ENCODE measurements around the gene MTFR1L. TPM values are rescaled to one million over a fixed set of nuclear protein-coding genes. Genes with fewer than 3 reads are reported as not detected.
A peak's percentile ranks its signal among the peaks of the same experiment; 100 is the strongest.

The MTFR1L gene
- total RNA-seq, 2 donors from 2014 or later = 36.3 to 48.6 TPM

- DNase-seq = no peak
- no peak for TF ChIP-seq CTCF (IDR thresholded peaks at IDR 0.05)
- Histone ChIP-seq H3K9me3 (no peaks in the 10 kb centered on the region), H3K9ac (ENCODE audit: low read depth in 2 of 2, low read length in 2 of 2) (no peak overlapping the region), H3K4me3 (no peak overlapping the region), H3K4me1 (no peaks in the 10 kb centered on the region), H3K36me3 (peaks cover 18% of the 10 kb centered on the region), H3K27me3 (no peaks in the 10 kb centered on the region), H3K27ac (no peak overlapping the region)
- intact Hi-C loops (cut with DNase I) = no loop called here
These were observed 8.7 kb downstream of the MTFR1L start for GRCh38 chr1:25828491-25828890.

DNA sequence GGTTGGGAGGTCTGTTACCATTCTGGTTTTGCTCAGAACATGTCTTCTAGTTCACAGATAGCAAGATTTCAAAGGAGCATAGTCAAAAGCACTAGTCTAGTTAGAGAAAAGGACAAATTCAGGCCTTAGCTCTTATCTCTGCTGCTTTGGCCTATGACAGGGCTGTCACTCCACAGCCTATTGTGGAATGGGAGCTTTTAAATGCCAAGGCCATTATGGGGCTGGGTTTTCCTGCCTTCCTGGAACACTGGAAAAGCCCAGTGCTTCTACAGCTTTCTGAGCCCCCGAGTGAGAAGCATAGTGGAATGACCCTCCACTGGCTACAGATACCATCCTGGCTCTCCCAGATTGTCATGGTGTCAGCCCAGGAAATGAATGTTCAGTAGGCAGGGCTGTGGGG lies 9.3 kb downstream of the MTFR1L start:
- intact Hi-C loops (cut with DNase I) = no loop called here
- H3K27ac ChIP-seq = no peak overlapping the region
- no peak for TF ChIP-seq CTCF (IDR thresholded peaks at IDR 0.05)
- H3K9me3 ChIP-seq = no peaks in the 10 kb centered on the region
- no peaks in the 10 kb centered on the region for H3K4me1 ChIP-seq
- H3K4me3 ChIP-seq = no peak overlapping the region
- H3K9ac ChIP-seq (ENCODE audit: low read depth in 2 of 2, low read length in 2 of 2) = no peak overlapping the region
- peaks cover 18% of the 10 kb centered on the region for H3K36me3 ChIP-seq
- no peaks in the 10 kb centered on the region for H3K27me3 ChIP-seq
- no peak for DNase-seq

DNA sequence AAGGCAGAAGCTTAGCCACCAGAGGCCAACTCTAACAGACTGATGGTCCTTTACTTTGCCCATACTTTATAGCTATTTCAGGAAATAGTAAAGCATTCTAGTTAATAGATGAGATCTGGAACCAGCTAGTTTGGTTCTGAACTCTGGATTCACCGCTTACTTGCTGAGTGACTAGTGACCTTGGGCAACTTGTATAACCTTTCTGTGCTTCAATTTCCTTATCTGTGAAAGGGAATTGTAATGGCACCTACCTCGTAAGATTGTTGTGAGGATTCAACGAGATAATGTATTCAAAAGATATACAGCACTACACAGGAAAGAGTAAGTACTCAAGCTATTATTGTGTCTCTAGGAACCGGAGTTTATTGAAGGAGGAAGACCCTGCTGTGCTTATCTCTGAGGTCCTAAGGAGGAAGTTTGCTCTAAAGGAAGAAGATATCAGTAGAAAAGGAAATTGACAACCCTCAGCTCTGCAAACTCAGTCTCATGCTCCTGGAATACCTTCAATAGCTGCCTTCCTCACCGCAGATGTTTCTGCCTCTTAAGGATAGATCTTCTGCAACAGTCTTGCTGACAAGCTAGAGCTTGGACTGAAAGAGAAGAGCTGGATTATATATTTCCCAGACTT lies 11.9 kb downstream of the MTFR1L start:
- no peak for DNase-seq
- Histone ChIP-seq H3K4me3 (no peak overlapping the region), H3K4me1 (no peaks in the 10 kb centered on the region), H3K27ac (no peak overlapping the region), H3K9ac (ENCODE audit: low read depth in 2 of 2, low read length in 2 of 2) (peak overlapping the region in 1 of 2 donors; percentile 29), H3K36me3 (peaks cover 18% of the 10 kb centered on the region), H3K9me3 (no peaks in the 10 kb centered on the region), H3K27me3 (no peaks in the 10 kb centered on the region)
- TF ChIP-seq CTCF (IDR thresholded peaks at IDR 0.05) = no peak
- intact Hi-C loops (cut with DNase I) = no loop called here

DNA sequence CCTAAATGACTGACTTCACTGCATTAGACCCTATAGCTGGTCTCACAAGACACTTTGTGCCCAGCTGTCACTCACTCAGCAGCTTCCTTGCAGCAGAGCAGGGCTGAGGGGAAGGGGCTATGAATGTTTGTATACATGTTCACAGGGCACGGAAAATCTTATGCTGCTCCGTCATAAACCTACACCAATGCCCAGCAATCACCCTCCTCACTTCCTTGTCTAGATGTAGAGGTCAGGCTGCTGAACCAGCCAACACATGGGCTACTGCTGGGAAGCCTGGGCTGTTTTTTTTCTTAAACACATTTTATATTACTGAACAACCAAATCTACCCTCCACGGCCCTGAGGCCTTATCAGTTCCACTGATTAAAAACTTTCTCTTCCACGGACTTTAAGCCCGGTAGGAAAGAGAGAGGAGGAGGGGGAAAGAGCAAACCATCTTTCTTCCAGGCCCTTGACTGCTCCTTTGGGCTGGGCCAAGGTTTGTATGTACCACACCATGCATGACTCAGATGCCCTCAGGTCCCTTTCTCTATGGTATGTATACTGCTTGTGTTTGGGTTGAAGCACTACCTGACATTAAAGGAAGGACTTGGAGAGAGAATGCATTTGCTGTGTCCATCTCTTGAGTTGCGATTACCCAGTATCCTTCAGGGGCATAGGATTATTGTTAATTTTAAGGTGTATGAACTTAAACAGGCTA lies 12.7 kb downstream of the MTFR1L start:
- H3K9ac ChIP-seq (ENCODE audit: low read depth in 2 of 2, low read length in 2 of 2) = peak overlapping the region in 1 of 2 donors; percentile 29
- intact Hi-C loops (cut with DNase I) = no loop called here
- TF ChIP-seq CTCF (IDR thresholded peaks at IDR 0.05) = no peak
- H3K9me3 ChIP-seq = no peaks in the 10 kb centered on the region
- DNase-seq = no peak
- no peaks in the 10 kb centered on the region for H3K27me3 ChIP-seq
- H3K4me1 ChIP-seq = no peaks in the 10 kb centered on the region
- no peak overlapping the region for H3K4me3 ChIP-seq
- H3K36me3 ChIP-seq = peaks cover 18% of the 10 kb centered on the region
- H3K27ac ChIP-seq = no peak overlapping the region

DNA sequence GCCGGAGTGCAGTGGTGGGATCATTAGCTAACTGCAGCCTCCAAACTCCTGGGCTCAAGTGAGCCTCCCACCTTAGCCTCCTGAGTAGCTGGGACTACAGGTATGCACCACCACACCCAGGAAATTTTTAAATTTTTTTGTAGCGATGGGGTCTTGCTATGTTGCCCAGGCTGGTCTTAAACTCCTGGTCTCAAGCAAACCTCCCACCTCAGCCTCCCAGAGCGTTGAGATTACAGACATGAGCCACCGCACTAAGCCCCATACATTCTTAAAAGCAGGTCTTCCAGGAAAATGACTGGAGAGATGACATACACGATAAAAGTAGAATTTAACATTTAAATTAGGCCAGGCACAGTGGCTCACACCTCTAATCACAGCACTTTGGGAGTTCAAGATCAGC lies 13.4 kb downstream of the MTFR1L start:
- TF ChIP-seq CTCF (IDR thresholded peaks at IDR 0.05) = no peak
- DNase-seq = no peak
- Histone ChIP-seq H3K4me3 (no peak overlapping the region), H3K27me3 (no peaks in the 10 kb centered on the region), H3K9ac (ENCODE audit: low read depth in 2 of 2, low read length in 2 of 2) (no peak overlapping the region), H3K4me1 (no peaks in the 10 kb centered on the region), H3K9me3 (no peaks in the 10 kb centered on the region), H3K27ac (no peak overlapping the region), H3K36me3 (peaks cover 11% of the 10 kb centered on the region)
- intact Hi-C loops (cut with DNase I) = no loop called here

All from colonic mucosa (tissue), 4 donors.